OCI-LY7 (cell line): ENCODE measurements around the gene LINC01488.

Source experiments
- EZH2phosphoT487 ChIP-seq: fragments of 200-600 bp; sonication (generic); IDR thresholded peaks from 2 replicates; pipeline ENCODE4 v1.6.1; 2018; ENCODE audit warnings: low read depth, borderline replicate concordance, mild to moderate bottlenecking, mixed run types, antibody characterized with exemption, low read length, moderate library complexity, mixed read lengths
- TF ChIP-seq, protein P1 (sequence below): fragments of 200-600 bp; sonication (generic); conservative IDR thresholded peaks from 2 replicates; pipeline ENCODE4 v1.5.1; 2014; ENCODE audit warnings: mild to moderate bottlenecking, antibody characterized with exemption, low read length, moderate library complexity, mixed read lengths

DNA sequence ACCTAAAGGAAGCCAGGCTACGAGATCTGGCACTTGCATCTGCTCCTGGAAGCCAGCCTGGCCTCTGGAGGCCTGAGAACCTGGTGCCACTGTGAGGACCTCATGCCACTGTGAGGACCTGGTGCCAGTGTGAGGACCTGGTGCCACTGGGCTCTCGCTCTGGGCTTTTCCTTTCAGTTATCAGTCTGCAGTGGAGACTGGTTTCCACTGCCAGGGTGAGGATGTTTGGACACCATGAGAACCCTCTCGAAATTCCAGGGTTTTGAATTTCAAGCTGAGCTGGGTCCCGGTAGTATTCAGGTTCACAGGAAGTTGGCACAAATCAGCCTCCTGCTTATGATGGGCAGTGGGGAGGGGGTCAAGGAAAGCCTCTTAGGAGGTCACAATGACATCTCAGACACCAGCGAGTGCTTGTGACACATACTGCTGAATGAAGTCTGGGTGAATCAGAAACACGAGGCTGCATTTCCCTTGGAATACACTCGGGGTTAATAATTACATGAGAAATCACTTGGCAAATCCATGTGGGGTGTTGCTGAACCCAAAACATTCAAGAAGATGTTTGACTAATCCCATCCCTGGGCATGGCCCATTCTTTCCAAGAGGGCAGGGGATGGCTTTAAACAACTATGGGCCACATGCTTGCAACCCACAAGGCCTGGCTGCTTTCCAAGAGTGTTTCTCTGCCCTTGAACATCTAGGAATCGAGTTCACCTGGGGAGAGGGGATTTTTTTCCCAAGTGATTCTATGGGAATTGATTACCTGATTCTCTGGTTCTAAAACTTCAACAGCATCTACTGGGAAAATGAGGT, 60.2 kb downstream of the LINC01488 start:
- TF ChIP-seq, protein P1, sequence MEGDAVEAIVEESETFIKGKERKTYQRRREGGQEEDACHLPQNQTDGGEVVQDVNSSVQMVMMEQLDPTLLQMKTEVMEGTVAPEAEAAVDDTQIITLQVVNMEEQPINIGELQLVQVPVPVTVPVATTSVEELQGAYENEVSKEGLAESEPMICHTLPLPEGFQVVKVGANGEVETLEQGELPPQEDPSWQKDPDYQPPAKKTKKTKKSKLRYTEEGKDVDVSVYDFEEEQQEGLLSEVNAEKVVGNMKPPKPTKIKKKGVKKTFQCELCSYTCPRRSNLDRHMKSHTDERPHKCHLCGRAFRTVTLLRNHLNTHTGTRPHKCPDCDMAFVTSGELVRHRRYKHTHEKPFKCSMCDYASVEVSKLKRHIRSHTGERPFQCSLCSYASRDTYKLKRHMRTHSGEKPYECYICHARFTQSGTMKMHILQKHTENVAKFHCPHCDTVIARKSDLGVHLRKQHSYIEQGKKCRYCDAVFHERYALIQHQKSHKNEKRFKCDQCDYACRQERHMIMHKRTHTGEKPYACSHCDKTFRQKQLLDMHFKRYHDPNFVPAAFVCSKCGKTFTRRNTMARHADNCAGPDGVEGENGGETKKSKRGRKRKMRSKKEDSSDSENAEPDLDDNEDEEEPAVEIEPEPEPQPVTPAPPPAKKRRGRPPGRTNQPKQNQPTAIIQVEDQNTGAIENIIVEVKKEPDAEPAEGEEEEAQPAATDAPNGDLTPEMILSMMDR: no peak
- TF ChIP-seq EZH2phosphoT487: no peak
